DMS114 treated with DMSO at 0.1 percent for 48 hours (cell line): ENCODE data around the gene CLP1.
A peak's percentile ranks its signal among the peaks of the same experiment; 100 is the strongest.

Experiments
- DNase-seq: peaks from one replicate; lab custom pipeline; 2025; ENCODE audit not compliant: unreplicated experiment; lab: John Stamatoyannopoulos, UW

Gene CLP1

GRCh38 chr11:57657194-57658022, at the start of gene CLP1:
CLP1 (plus strand) TSS chr11:57657762; CDS start chr11:57659477, 1,715 bp downstream.
- peak; percentile 90 for DNase-seq

GRCh38 chr11:57610170-57610569, 47.4 kb upstream of the CLP1 start:
- DNase-seq = no peak

GRCh38 chr11:57614234-57614772, 43.3 kb upstream of the CLP1 start:
- DNase-seq = no peak

GRCh38 chr11:57615308-57615707, 42.3 kb upstream of the CLP1 start:
- DNase-seq = no peak

- no peak for DNase-seq
These were observed 41.0 kb upstream of the CLP1 start for GRCh38 chr11:57616595-57616994.

- no peak for DNase-seq
These were observed 39.1 kb upstream of the CLP1 start for GRCh38 chr11:57618438-57618837.

- DNase-seq = no peak
These were observed 38.2 kb upstream of the CLP1 start for GRCh38 chr11:57619331-57619730.

- no peak for DNase-seq
These were observed 37.1 kb upstream of the CLP1 start for GRCh38 chr11:57620467-57620866.

- no peak for DNase-seq
These were observed 35.3 kb upstream of the CLP1 start for GRCh38 chr11:57622263-57622662.

- no peak for DNase-seq
These were observed 32.7 kb upstream of the CLP1 start for GRCh38 chr11:57624864-57625263.

- DNase-seq = no peak
These were observed 30.7 kb upstream of the CLP1 start for GRCh38 chr11:57626895-57627294.

GRCh38 chr11:57630171-57630570, 27.4 kb upstream of the CLP1 start:
- no peak for DNase-seq

GRCh38 chr11:57632116-57632515, 25.4 kb upstream of the CLP1 start:
- no peak for DNase-seq

- DNase-seq = no peak
These were observed 24.0 kb upstream of the CLP1 start for GRCh38 chr11:57633394-57634070.

GRCh38 chr11:57634311-57634710, 23.3 kb upstream of the CLP1 start:
- no peak for DNase-seq

- no peak for DNase-seq
These were observed 22.3 kb upstream of the CLP1 start for GRCh38 chr11:57635246-57635645.

- no peak for DNase-seq
These were observed 19.9 kb upstream of the CLP1 start for GRCh38 chr11:57637626-57638004.

- peak; percentile 62 for DNase-seq
These were observed 19.4 kb upstream of the CLP1 start for GRCh38 chr11:57638005-57638781.

GRCh38 chr11:57638811-57639320, 18.7 kb upstream of the CLP1 start:
- DNase-seq = no peak

GRCh38 chr11:57639321-57640067, 18.1 kb upstream of the CLP1 start:
- no peak for DNase-seq
